Vagina (tissue), 2 donors: ENCODE measurements around the gene MACF1.

ENCODE experiments used
- CTCF ChIP-seq, 3 experiments: fragments of 450-650 bp in 2 of 3; fragments of 200-600 bp in 1 of 3; sonication (generic) in 1 of 3; IDR thresholded peaks; one replicate each; pipeline ENCODE4 v1.5.1; 2017 to 2019; ENCODE audit warnings: antibody characterized with exemption in 3 of 3, mild to moderate bottlenecking in 2 of 3, moderate library complexity in 2 of 3
- POLR2A ChIP-seq, 2 donors: fragments of 450-650 bp; IDR thresholded peaks; one replicate each; pipeline ENCODE4 v1.6.1; 2017; ENCODE audit warnings: antibody characterized with exemption in 2 of 2, mild to moderate bottlenecking in 2 of 2, moderate library complexity in 2 of 2
- POLR2AphosphoS5 ChIP-seq, 2 donors: sonication (generic); formaldehyde crosslinking; IDR thresholded peaks; one replicate each; pipeline ENCODE4 v1.9.0; 2017; ENCODE audit warnings: antibody characterized with exemption in 2 of 2, mild to moderate bottlenecking in 2 of 2, low read depth in 1 of 2; ENCODE audit not compliant: insufficient read depth in 1 of 2

- TF ChIP-seq CTCF (IDR thresholded peaks at IDR 0.05) (no peak), POLR2AphosphoS5 (IDR thresholded peaks at IDR 0.05; ENCODE audit: insufficient read depth in 1 of 2, low read depth in 1 of 2) (no peak), POLR2A (IDR thresholded peaks at IDR 0.05) (no peak)
These were observed 128.3 kb downstream of the MACF1 start for GRCh38 chr1:39332828-39333227.
